HepG2 (cell line): ENCODE results near the gene NOCT. TPM values are rescaled to one million over a fixed set of nuclear protein-coding genes. Genes with fewer than 3 reads are reported as not detected.
A peak's percentile ranks its signal among the peaks of the same experiment; 100 is the strongest.

Source experiments
- ATF2 ChIP-seq: sonication (generic); formaldehyde crosslinking; IDR thresholded peaks from 2 replicates; pipeline ENCODE4 v1.4.0; 2020; ENCODE audit warnings: missing genetic modification reagents
- CTCF ChIP-seq: sonication (generic); formaldehyde crosslinking; IDR thresholded peaks from 2 replicates; pipeline ENCODE4 v1.5.0; 2020; ENCODE audit warnings: mild to moderate bottlenecking, missing genetic modification reagents, moderate library complexity
- DR1 ChIP-seq: sonication (generic); formaldehyde crosslinking; IDR thresholded peaks from 2 replicates; pipeline ENCODE4 v1.8.0; 2021; ENCODE audit warnings: mild to moderate bottlenecking, missing genetic modification reagents, inconsistent platforms
- E2F1 ChIP-seq: sonication (generic); formaldehyde crosslinking; IDR thresholded peaks from 2 replicates; pipeline ENCODE4 v1.5.0; 2020; ENCODE audit warnings: missing genetic modification reagents
- GFI1 ChIP-seq: sonication (generic); formaldehyde crosslinking; IDR thresholded peaks from 2 replicates; pipeline ENCODE4 v1.5.0; 2020; ENCODE audit warnings: missing genetic modification reagents, mild to moderate bottlenecking, borderline replicate concordance
- KAT2B ChIP-seq: fragments of 150-350 bp; IDR thresholded peaks from 2 replicates; pipeline ENCODE4 v1.6.1; 2014; ENCODE audit warnings: low read depth, low read length, borderline replicate concordance
- KLF16 ChIP-seq, 2 experiments: sonication (generic) in 1 of 2; formaldehyde crosslinking in 1 of 2; IDR thresholded peaks; 2 replicates each; pipeline versions ENCODE4 v1.6.1 to v1.8.0; 2016 to 2023; ENCODE audit warnings: missing genetic modification reagents in 2 of 2, missing compliant biosample characterization in 1 of 2
- MYNN ChIP-seq: sonication (generic); formaldehyde crosslinking; IDR thresholded peaks from 2 replicates; pipeline ENCODE4 v1.4.0; 2020; ENCODE audit warnings: mild to moderate bottlenecking, low read depth, missing genetic modification reagents
- NFKB2 ChIP-seq: sonication (generic); formaldehyde crosslinking; IDR thresholded peaks from 2 replicates; pipeline ENCODE4 v1.4.0; 2020; ENCODE audit warnings: missing genetic modification reagents, borderline replicate concordance
- RELA ChIP-seq: sonication (generic); formaldehyde crosslinking; IDR thresholded peaks from 2 replicates; pipeline ENCODE4 v1.4.0; 2020; ENCODE audit warnings: missing genetic modification reagents
- TFDP2 ChIP-seq: sonication (generic); formaldehyde crosslinking; IDR thresholded peaks from 2 replicates; pipeline ENCODE4 v1.4.0; 2020; ENCODE audit warnings: missing genetic modification reagents
- TGIF2 ChIP-seq: IDR thresholded peaks from 2 replicates; pipeline ENCODE4 v1.6.1; 2016; ENCODE audit warnings: control low read depth, missing compliant biosample characterization
- XRCC5 ChIP-seq: fragments of 200-400 bp; formaldehyde crosslinking; optimal IDR thresholded peaks from 2 replicates; pipeline ENCODE3; 2017; ENCODE audit warnings: mild to moderate bottlenecking, low read length
- ZBTB20 ChIP-seq: sonication (generic); formaldehyde crosslinking; IDR thresholded peaks from 2 replicates; pipeline ENCODE4 v1.8.1; 2023; ENCODE audit warnings: missing genetic modification reagents, low read depth, mild to moderate bottlenecking, borderline replicate concordance
- ZIK1 ChIP-seq: sonication (generic); formaldehyde crosslinking; IDR thresholded peaks from 2 replicates; pipeline ENCODE4 v1.5.0; 2020; ENCODE audit warnings: mild to moderate bottlenecking, low read depth, missing genetic modification reagents, borderline replicate concordance
- ZNF138 ChIP-seq: sonication (generic); formaldehyde crosslinking; IDR thresholded peaks from 2 replicates; pipeline ENCODE4 v1.5.0; 2020; ENCODE audit warnings: mild to moderate bottlenecking, low read depth, missing genetic modification reagents
- ZNF749 ChIP-seq: sonication (generic); formaldehyde crosslinking; IDR thresholded peaks from 2 replicates; pipeline ENCODE4 v1.8.0; 2022; ENCODE audit warnings: mild to moderate bottlenecking, missing genetic modification reagents, moderate library complexity, borderline replicate concordance
- ZNF800 ChIP-seq: sonication (generic); formaldehyde crosslinking; IDR thresholded peaks from 2 replicates; pipeline ENCODE4 v1.4.0; 2020; ENCODE audit warnings: missing genetic modification reagents
- polyA plus RNA-seq, 8 experiments: library from polyadenylated mRNA; depleted of rRNA in 3 of 8; stranded (reverse) in 7 of 8; unstranded in 1 of 8; fragments of >200 nt; fragmentation: Illumina TruSeq in 4 of 8; extraction: Trizol in 4 of 8; gene quantifications; 2 replicates each; pipeline versions ENCODE4 v1.2.1 to v1.2.3, GENCODE V29; 2011 to 2016; ENCODE audit warnings: low read depth in 4 of 8, missing spikeins in 1 of 8, mixed read lengths in 1 of 8; ENCODE audit not compliant: insufficient read depth in 1 of 8
- total RNA-seq, 5 experiments: library from RNA; depleted of rRNA; stranded (reverse); fragments of >200 nt; fragmentation: Illumina TruSeq; extraction: Trizol; gene quantifications; 2 replicates each; pipeline ENCODE4 v1.2.3, GENCODE V29; 2016; ENCODE audit warnings: low read depth in 1 of 5

NOCT gene
- total and polyA plus RNA-seq, 2 of the 13 experiments (the other 11 are each of a cell fraction or from before 2014, with no cell fraction given) = 3.6 to 13.1 TPM

- peak; percentile 98 for TF ChIP-seq TFDP2 (CRISPR knock-in tag)
- TF ChIP-seq CTCF = 0 out of 2 replicates have a peak, but pooled peaks have one; percentile 2
- no peak for TF ChIP-seq RELA (CRISPR knock-in tag)
- TF ChIP-seq ZIK1 (CRISPR knock-in tag) = 0 out of 2 replicates have a peak, but pooled peaks have one; percentile 44
- TF ChIP-seq KLF16 (CRISPR knock-in tag; IDR thresholded peaks at IDR 0.05) = peak in 1 of 2 experiments; percentile 80; a peak in 2 of 4 replicates
- TF ChIP-seq ZBTB20 (CRISPR knock-in tag) = 0 out of 2 replicates have a peak, but pooled peaks have one; percentile 46
- TF ChIP-seq ZNF800 (CRISPR knock-in tag) = no peak
- TF ChIP-seq ATF2 (CRISPR knock-in tag) = peak; percentile 29; the same call in 1 of the 2 replicates
- TF ChIP-seq GFI1 (CRISPR knock-in tag) = peak; percentile 54; the same call in 1 of the 2 replicates
- peak; percentile 14; the same call in 1 of the 2 replicates for TF ChIP-seq DR1 (CRISPR knock-in tag)
- TF ChIP-seq MYNN = no peak
- peak; percentile 37; the same call in 1 of the 2 replicates for TF ChIP-seq KAT2B
- TF ChIP-seq ZNF138 (CRISPR knock-in tag) = no peak
- peak; percentile 89 for TF ChIP-seq E2F1 (CRISPR knock-in tag)
- peak; percentile 58; the same call in 1 of the 2 replicates for TF ChIP-seq ZNF749
- TF ChIP-seq TGIF2 = peak; percentile 97
- TF ChIP-seq XRCC5 = peak; percentile 59
- TF ChIP-seq NFKB2 = no peak; the same call in 1 of the 2 replicates
These were observed 67.4 kb downstream of the NOCT start (continued) for GRCh38 chr4:139082750-139083606.
